NCI-H2196 treated with DMSO at 0.1 percent for 48 hours (cell line): ENCODE results near the gene AAMDC.
"Not testable (repeated sequence)": the region's sequence is repeated elsewhere in the genome, so short reads cannot be mapped to it uniquely, and the experiment has no call there.

ENCODE experiments used
- DNase-seq: peaks from one replicate; lab custom pipeline; 2025; ENCODE audit not compliant: unreplicated experiment; lab: John Stamatoyannopoulos, UW

AAMDC gene

GRCh38 chr11:77883775-77884174 is 62.8 kb downstream of the AAMDC start:
- DNase-seq, result no peak

DNA sequence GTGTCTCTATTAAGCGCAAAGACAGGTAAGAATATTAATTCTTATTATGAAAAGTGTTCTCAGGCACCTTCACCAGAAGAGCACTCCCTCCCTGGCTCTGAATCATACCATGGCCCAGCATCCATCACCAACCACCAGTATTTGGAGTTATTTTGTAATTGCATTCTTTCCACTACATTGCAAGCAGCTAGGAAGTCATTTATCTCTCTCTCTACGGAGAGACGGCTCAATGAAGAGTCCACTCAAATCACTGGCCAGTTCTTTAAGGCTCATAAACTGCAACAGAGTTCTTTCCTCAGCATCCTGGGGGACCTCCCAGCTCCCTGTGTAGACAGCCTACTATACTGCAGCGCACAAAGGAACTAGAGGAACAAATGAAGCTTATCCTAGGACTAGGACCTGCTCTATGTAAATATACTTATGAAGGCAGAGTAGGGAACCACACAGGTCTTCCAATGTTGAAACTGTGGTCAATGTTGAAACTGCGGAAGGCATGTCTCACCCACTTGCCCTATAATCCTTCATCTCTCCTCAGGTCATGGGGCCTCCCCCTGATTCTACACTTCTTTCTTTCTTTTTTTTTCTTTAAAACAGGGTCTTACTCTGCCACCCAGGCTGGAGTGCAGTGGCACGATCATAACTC is 63.4 kb downstream of the AAMDC start:
- DNase-seq, result no peak

DNA sequence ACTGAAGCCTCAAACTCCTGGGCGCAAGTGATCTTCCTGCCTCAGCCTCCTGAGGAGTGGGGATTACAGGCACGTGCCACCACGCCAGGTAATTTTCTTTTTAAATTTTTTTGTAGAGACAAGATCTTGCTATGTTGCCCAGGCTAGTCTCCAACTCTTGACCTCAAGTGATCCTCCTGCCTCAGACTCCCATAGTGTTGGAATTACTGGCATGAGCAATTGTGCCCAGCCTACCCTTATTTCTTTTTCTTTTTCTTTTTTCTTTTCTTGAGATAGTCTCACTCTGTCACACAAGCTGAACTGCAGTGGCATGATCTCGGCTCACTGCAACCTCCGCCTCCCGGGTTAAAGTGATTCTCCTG is 63.9 kb downstream of the AAMDC start:
- no peak for DNase-seq

DNA sequence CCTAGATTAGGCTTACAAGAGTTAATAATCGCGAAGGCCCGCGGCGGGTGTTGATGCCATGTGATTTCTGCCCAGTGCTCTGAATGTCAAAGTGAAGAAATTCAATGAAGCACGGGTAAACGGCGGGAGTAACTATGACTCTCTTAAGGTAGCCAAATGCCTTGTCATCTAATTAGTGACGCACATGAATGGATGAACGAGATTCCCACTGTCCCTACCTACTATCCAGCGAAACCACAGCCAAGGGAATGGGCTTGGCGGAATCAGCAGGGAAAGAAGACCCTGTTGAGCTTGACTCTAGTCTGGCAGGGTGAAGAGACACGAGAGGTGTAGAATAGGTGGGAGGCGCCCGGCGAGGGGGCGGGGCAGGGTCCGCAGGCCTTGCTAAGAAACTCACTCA is 65.5 kb downstream of the AAMDC start:
- no peak for DNase-seq

- DNase-seq, result not testable (repeated sequence)
Measured at GRCh38 chr11:77889045-77889444, 68.1 kb downstream of the AAMDC start.

- not testable (repeated sequence) for DNase-seq
Measured at GRCh38 chr11:77890100-77890614, 69.2 kb downstream of the AAMDC start.

- DNase-seq, result not testable (repeated sequence)
Measured at GRCh38 chr11:77890619-77891056, 69.7 kb downstream of the AAMDC start.

DNA sequence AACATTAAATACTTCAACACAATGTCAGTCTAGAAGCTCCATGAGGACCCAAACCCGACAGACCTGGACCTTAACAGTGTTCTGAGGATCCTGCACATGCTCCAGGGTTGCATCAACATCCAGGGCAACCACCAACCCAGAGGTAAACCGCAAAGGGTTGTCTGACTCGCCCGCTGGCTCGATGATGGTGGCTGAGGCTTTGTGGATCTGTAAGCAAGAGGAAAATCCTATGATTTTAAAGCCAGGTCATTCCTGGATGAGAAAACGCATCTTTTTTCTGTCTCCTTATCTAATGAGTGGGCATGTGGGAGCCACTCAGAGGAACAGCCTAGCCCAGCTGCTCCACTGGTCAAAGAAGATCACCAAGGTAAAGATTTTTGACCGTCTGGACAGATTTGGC is 70.3 kb downstream of the AAMDC start:
- not testable (repeated sequence) for DNase-seq

DNA sequence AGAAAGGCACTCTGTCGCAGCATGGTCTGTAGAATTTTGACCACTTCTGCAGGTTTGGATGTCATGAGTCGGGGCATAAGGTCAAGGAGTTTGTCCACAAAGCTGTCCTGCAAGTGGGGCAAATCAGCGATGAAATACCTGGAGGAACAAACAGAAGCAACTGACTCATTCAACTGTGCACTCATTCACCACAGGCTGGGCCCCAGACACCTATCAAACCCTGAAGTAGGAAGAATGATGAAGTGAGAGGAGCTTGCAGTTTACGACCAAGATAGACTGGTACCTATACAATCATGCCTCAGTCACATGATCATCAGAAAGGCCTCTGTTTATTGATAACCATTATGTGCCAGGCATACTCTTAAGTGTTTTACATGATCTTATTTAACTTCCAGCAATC is 70.8 kb downstream of the AAMDC start:
- DNase-seq, result not testable (repeated sequence)

DNA sequence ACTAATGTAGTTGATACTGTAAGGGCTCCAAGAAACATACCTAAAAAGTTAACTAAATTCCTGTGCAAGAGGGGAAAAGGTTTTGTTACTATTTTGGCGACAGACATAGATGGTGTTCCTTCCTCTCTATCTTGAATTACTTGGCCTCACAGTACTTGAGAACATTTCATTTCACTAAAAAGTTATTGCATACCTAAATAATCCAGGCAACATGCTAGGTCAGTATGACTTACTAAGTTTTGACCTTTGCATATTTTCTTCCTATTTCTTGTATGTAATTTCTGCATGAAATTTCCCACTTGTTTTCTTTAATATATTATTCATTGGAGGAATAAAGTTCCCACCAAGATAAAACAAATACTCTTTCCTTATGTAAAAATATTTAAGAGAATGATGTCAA is 74.0 kb downstream of the AAMDC start:
- not testable (repeated sequence) for DNase-seq

- DNase-seq, result no peak
Measured at GRCh38 chr11:77908835-77909234, 87.9 kb downstream of the AAMDC start.

DNA sequence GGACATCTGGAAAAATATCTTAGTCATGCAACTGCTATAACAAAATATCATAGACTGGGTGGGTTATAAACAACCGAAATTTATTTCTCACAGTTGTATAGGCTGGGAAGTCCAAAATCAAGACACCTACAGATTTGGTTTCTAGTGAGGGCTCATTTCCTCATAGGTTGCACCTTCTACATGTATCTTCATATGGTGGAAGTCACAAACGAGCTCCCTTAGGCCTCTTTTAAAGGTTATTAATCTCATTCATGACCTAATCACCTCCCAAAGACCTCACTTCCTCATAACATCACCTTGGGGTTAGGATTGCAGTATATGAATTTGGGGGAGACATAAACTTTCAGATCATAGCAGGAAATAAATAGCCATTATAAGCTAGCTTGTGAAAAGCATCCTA is 88.3 kb downstream of the AAMDC start:
- DNase-seq, result no peak

DNA sequence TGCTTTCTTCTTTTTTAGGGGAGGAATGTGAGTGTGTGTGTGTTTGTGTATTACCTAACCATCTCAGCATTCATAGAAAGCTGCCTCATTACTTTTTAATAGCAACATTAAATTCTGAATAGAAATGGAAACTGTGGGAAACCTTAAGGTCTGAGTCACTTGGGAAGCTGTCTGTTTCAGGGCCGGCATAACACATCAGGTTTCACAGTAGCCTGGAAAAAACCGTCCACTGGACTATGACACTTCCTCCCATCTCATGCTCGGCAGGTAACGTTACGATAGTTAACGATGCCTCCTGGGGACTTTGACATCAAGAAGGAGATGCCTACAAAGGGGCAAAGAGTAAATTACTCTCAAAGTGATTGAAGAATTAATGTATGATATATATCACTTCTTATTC is 89.9 kb downstream of the AAMDC start:
- not testable (repeated sequence) for DNase-seq

GRCh38 chr11:77913608-77914306 is 92.8 kb downstream of the AAMDC start:
- DNase-seq, result not testable (repeated sequence)

DNA sequence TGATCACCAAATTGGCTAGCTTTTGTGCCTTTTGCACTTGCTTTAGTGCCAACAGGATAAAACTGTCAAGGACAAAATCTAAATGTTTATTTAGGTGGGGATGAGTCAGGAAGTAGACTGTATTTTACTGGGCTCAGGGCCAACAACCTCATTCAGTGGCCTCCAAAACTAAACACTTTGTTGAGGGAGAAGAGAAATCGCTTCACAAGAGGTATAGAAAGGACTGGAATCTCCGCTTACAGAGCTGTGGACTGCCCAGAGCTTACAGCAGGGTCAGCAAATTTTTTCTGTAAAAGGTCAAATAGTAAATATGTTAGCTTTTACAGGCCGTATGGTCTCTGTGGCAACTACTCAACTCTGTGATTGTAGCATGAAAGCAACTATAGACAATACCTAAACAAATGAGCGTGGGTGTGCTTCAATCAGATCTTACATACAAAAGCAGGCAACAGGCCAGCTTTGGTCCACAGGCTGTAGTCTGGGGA is 93.4 kb downstream of the AAMDC start:
- peak; percentile 42 for DNase-seq

GRCh38 chr11:77917713-77918112 is 96.8 kb downstream of the AAMDC start:
- not testable (repeated sequence) for DNase-seq
